IgD-negative memory B cell (primary cell): Measurements from ENCODE around the gene ARPC3. TPM values are rescaled to one million over a fixed set of nuclear protein-coding genes. Genes with fewer than 3 reads are reported as not detected.
"Not testable (repeated sequence)": the region's sequence is repeated elsewhere in the genome, so short reads cannot be mapped to it uniquely, and the experiment has no call there.

Experiments used
- H3K27ac Mint-ChIP-seq, 3 donors: one replicate each; pipeline ENCODE4 v1.8.0; 2020 to 2022; ENCODE audit warnings: mild to moderate bottlenecking in 3 of 3, mixed read lengths in 3 of 3, moderate library complexity in 1 of 3
- H3K27me3 Mint-ChIP-seq: one replicate; pipeline ENCODE4 v1.8.0; 2021; ENCODE audit warnings: mixed read lengths
- H3K36me3 Mint-ChIP-seq: one replicate; pipeline ENCODE4 v1.8.0; 2020; ENCODE audit warnings: mild to moderate bottlenecking, mixed read lengths
- H3K4me1 Mint-ChIP-seq, 3 donors: one replicate each; pipeline ENCODE4 v1.8.0; 2020 to 2022; ENCODE audit warnings: mixed read lengths in 3 of 3, mild to moderate bottlenecking in 1 of 3
- H3K4me3 Mint-ChIP-seq, 4 donors: one replicate each; pipeline ENCODE4 v1.8.0; 2020 to 2022; ENCODE audit warnings: mild to moderate bottlenecking in 4 of 4, mixed read lengths in 4 of 4, moderate library complexity in 3 of 4
- H3K9me3 Mint-ChIP-seq, 3 donors: one replicate each; pipeline ENCODE4 v1.8.0; 2020 to 2021; ENCODE audit warnings: mixed read lengths in 3 of 3, mild to moderate bottlenecking in 1 of 3
- polyA plus RNA-seq: library from polyadenylated mRNA; unstranded; fragments of 300-500 nt; fragmentation: Illumina TruSeq; gene quantifications from one replicate; pipeline ENCODE4 v1.2.3, GENCODE V29; 2021

ARPC3 gene
- 1,315 TPM for polyA plus RNA-seq

DNA sequence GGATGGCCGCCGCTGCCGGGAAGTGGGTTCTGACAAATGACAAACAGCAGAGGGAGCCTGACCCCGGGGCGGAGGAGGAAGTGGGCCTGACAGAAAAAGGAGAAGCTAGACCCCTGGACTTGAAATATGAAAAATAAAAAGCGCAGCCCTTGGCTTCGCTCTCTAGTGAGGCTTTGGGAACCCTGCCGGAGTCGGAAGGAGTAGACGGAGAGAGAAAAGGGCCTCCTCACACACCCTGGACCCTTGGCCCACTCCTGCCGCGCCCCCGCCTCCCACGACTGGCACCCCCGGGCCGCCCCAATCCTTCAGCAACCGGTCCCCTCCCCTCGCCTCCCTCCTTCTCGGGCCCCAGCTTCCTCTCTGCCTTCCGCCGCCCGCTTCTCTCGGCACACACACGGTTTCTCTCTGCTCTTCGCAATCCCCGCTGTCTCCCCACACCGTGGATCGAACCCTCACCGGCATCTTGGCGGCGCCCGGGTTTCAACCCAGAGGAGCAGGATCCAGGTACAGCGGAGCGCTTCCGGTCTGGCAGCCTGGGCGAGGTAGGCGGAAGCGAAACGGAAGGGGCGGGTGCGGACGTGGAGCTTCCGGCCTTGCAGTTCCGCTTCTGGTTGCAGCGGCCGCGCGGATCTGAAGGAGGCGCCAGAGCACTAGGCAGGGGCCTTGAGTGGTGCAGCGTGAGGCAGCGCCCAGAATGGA, at the start of gene ARPC3:
Gene ARPC3, minus strand, starts transcription at position 539 of the 699 bp plus-strand sequence. Its CDS starts 77 bp downstream, at position 462.
- no peaks in the 10 kb centered on the region for H3K9me3 Mint-ChIP-seq
- peaks cover 3% of the 10 kb centered on the region for H3K36me3 Mint-ChIP-seq
- peaks cover 26 to 31% (median 30%) of the 10 kb centered on the region in 3 donors for H3K4me1 Mint-ChIP-seq
- no peaks in the 10 kb centered on the region for H3K27me3 Mint-ChIP-seq
- peak within 1 kb of the TSS; percentile 98 to 100 (median 99) for H3K4me3 Mint-ChIP-seq
- peak within 1 kb of the TSS; percentile 99 to 100 (median 99) for H3K27ac Mint-ChIP-seq

DNA sequence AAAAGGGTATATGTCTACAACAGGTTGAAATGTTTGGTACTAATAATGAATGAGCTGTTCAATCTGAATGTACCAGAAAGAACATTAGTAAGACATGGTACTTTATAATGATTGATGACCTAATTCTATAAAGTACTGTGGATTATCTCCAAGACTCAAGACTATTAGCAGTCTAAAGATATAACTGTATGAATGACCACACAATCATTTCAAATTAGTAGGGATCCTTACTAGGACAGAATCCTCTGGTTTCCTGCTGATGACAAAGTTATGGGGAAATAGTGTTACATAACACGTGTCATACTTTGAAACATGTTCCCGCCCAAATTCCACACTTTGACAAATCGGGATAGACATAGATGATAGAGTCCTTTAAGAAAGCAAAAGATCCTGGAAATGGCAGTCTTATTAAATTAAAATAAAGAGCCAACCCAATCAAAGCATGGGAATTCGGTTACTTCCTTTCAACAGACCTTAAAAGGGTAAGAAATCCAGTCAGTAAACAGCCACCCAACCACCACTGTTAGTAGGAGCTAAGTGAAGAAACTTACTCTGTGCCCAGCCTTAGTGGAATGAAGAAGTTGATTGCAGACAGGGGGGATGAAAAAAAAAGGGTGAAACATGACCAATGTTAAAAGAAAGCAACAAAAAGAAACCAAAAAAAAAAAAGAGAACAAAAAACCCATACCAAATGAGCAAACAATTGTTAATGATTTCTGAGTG, 49.0 kb upstream of the ARPC3 start:
- H3K36me3 Mint-ChIP-seq: peaks cover 5% of the 10 kb centered on the region
- H3K27ac Mint-ChIP-seq: peak overlapping the region in 2 of 3 donors; percentile 33 to 50
- H3K27me3 Mint-ChIP-seq: peaks cover 2% of the 10 kb centered on the region
- no peaks in the 10 kb centered on the region for H3K9me3 Mint-ChIP-seq
- H3K4me1 Mint-ChIP-seq: peaks cover 13 to 26% (median 16%) of the 10 kb centered on the region in 3 donors
- H3K4me3 Mint-ChIP-seq: peak overlapping the region in 3 of 4 donors; percentile 23 to 63 (median 39)

DNA sequence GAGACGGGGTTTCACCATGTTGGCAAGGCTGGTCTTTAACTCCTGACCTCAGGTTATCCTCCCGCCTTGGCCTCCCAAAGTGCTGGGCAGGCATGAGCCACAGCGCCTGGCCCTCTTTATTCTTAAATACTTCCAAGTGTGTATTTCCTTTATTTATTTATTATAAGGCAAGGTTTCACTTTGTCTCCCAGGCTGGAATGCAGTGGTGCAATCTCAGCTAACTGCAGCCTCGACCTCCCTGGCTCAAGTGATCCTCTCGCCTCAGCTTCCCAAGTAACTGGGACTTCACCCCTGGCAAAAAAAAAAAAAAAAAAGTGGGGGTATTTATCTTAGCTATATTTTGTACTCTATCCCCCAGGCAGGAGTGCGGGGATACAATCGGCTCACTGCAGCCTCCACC, 25.3 kb upstream of the ARPC3 start:
- no peak overlapping the region for H3K4me3 Mint-ChIP-seq
- H3K9me3 Mint-ChIP-seq: no peaks in the 10 kb centered on the region
- no peaks in the 10 kb centered on the region for H3K4me1 Mint-ChIP-seq
- H3K27me3 Mint-ChIP-seq: no peaks in the 10 kb centered on the region
- H3K36me3 Mint-ChIP-seq: peaks cover 2% of the 10 kb centered on the region
- H3K27ac Mint-ChIP-seq: no peak overlapping the region

DNA sequence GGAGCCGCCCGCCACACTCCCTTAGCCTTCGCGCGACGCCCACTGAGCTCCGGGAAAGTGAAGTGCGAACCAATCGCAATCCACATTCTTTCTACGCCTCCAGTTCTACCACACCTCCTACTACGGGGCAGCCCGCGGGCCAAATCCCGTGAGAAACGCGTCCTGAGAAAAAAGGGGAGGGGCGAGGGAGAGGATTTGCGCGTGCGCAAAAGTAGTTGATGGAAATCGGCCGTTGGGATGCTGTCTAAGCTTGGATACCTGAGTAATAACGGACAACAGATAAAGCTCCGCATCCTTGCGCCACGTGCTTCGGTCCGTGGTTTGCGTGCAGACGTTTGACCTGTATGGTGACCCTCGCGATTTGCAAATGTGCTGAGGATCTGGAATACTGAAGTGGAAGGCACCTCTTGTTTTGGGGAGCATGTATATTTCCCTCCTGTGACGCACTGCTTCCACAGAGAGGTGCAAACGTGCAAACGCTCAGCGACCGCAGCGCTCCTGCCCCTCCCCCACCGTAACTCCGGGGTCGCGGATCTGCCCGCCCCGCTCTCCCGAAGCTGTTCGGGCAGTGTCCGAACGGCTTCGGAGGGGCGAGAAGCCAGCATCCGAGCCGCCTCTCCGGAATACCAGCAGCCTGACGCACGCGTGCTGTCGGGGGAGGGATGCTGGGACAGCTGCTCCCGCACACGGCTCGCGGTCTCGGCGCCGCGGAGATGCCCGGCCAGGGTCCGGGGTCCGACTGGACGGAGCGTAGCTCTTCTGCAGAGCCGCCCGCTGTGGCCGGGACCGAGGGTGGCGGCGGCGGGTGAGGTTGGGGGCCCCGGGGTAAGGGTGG, 18.3 kb upstream of the ARPC3 start, which contains the start of the genes FAM216A and GPN3:
Gene FAM216A, plus strand, starts transcription at position 632 of the 835 bp plus-strand sequence. Its CDS starts 31 bp downstream, at position 663.
Gene GPN3, minus strand, starts transcription at position 44 of the 835 bp plus-strand sequence. CDS start 54 bp downstream, outside the sequence.
- Mint-ChIP-seq H3K9me3 (no peaks in the 10 kb centered on the region), H3K36me3 (no peaks in the 10 kb centered on the region), H3K27ac (peak within 1 kb of the TSS; percentile 79 to 93 (median 85)), H3K4me3 (peak within 1 kb of the TSS; percentile 91 to 100 (median 98)), H3K27me3 (peaks cover 3% of the 10 kb centered on the region), H3K4me1 (peaks cover 13 to 31% (median 22%) of the 10 kb centered on the region in 3 donors)

DNA sequence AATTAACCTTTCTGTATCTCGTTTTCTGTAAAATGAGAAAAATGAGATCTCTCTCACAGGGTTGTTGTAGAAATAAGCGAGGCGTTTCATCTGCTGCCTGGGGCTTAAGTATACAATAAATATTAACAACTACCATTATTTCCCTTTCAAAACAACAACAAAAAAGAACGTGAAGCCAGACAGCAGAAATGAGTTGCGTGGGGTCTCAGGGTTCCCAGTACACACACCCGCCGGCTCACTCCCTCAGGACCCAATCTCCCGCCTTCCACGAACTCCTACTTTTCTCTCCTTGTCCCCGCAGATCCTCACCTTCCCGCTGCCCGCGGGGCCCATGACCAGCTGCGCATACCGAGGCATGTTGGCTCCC, 17.7 kb upstream of the ARPC3 start:
- peak overlapping the region; percentile 79 to 93 (median 85) for H3K27ac Mint-ChIP-seq
- H3K4me3 Mint-ChIP-seq: peak overlapping the region; percentile 91 to 100 (median 98)
- peaks cover 1% of the 10 kb centered on the region for H3K36me3 Mint-ChIP-seq
- H3K27me3 Mint-ChIP-seq: peaks cover 3% of the 10 kb centered on the region
- H3K9me3 Mint-ChIP-seq: no peaks in the 10 kb centered on the region
- peaks cover 13 to 31% (median 25%) of the 10 kb centered on the region in 3 donors for H3K4me1 Mint-ChIP-seq

DNA sequence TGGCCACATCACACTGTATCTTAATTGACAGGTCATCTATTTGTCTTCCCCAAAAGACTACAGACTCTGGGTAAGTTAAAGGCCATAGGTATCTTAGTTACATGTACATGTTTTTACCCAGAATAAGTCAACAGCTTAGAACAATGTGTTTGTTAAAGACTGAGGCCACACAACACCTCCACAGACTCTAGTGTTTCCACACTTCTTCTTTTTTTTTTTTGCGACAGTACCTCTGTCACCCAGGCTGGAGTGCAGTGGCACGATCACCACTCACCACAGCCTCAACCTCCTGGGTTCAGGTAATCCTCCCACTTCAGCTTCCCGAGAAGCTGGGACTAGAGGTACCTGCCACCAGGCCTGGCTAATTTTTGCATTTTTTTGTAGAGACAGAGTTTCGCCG, 16.7 kb upstream of the ARPC3 start:
- peaks cover 3% of the 10 kb centered on the region for H3K27me3 Mint-ChIP-seq

DNA sequence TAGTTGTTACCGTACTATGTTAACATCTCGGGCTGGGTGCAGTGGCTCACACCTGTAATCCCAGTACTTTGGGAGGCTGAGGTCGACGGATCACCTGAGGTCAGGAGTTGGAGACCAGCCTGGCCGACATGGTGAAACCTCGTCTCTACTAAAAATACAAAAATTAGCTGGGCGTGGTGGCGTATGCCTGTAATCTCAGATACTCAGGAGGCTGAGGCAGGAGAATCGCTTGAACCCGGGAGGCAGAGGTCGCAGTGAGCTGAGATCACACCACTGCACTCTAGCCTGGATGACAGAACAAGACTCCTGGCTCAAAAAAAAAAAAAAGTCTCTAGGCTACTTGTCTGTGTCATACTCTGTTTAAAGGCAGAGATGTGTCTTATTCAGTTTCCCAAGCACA, 15.6 kb upstream of the ARPC3 start:
- not testable (repeated sequence) for H3K9me3 Mint-ChIP-seq, H3K36me3 Mint-ChIP-seq, H3K27me3 Mint-ChIP-seq
- Mint-ChIP-seq H3K4me1 (peaks cover 17 to 35% (median 27%) of the 10 kb centered on the region in 3 donors), H3K27ac (peak overlapping the region in 2 of 3 donors; percentile 2 to 67), H3K4me3 (peak overlapping the region in 2 of 4 donors; percentile 32 to 72)

More for the DNA sequence above, 16.7 kb upstream of the ARPC3 start:
- H3K9me3 Mint-ChIP-seq: no peaks in the 10 kb centered on the region
- H3K36me3 Mint-ChIP-seq: peaks cover 1% of the 10 kb centered on the region
- H3K27ac Mint-ChIP-seq: peak overlapping the region; percentile 18 to 69 (median 59)
- peaks cover 17 to 35% (median 27%) of the 10 kb centered on the region in 3 donors for H3K4me1 Mint-ChIP-seq
- H3K4me3 Mint-ChIP-seq: peak overlapping the region; percentile 9 to 78 (median 35)

DNA sequence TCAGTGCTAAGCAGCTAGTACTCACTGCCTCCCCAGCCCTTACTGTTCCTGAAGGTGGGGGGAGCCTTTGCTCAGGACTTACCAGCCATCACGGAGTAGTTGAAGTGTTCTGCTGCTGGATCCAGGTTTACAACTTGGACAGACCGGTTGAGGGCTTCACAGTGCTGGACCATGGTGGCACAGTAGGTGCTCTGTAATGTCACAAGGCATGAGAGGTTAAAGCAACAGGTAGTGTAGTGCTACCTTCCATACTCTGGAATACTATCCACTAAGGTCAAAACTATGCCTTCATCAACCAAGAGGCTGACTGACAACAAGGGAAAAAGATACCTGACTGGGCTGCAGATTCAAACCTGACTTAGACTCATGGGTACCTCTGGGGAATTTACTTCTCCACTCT, 14.9 kb upstream of the ARPC3 start:
- Mint-ChIP-seq H3K9me3 (no peaks in the 10 kb centered on the region), H3K36me3 (peaks cover 4% of the 10 kb centered on the region), H3K4me3 (peak overlapping the region in 1 of 4 donors; percentile 72), H3K27ac (peak overlapping the region in 2 of 3 donors; percentile 2 to 67), H3K4me1 (peaks cover 20 to 35% (median 28%) of the 10 kb centered on the region in 3 donors), H3K27me3 (peaks cover 3% of the 10 kb centered on the region)

DNA sequence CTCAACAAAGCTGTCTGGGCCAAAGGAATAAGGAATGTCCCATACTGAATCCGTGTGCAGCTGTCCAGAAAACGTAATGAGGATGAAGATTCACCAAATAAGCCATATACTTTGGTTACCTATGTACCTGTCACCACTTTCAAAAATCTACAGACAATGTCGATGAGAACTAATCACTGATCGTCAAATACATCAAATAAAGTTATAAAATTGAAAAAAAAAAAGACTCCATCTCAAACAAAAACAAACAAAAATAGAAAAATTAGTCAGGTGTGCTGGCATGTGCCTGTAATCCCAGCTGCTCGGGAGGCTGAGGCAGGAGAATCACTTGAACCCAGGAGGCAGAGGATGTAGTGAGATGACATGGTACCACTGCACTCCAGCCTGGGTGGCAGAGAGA, 11.1 kb upstream of the ARPC3 start:
- peaks cover 10% of the 10 kb centered on the region for H3K36me3 Mint-ChIP-seq
- peak overlapping the region in 1 of 3 donors; percentile 31 for H3K27ac Mint-ChIP-seq
- not testable (repeated sequence) for H3K27me3 Mint-ChIP-seq, H3K9me3 Mint-ChIP-seq
- peaks cover 23 to 30% (median 28%) of the 10 kb centered on the region in 3 donors for H3K4me1 Mint-ChIP-seq
- H3K4me3 Mint-ChIP-seq: peak overlapping the region in 1 of 4 donors; percentile 55

DNA sequence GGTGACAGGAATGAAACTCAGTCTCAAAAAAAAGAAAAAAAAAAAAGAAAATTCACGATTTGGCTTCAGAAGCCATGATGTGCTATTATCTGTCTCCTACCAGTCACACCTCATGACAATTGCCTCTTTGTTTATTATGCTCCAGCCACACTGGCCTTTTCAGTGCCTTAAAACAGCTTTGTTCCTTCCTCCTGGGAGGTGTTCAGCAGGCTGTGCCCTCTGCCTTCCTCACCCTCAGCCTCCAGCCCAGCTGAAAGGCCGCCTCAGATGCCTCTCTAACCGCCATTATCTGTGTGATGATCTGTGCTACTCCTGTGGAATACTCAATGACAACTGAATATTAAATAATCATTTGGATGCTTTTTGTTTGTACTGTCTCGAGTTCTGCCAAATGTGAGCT, 8.6 kb upstream of the ARPC3 start:
- Mint-ChIP-seq H3K9me3 (no peaks in the 10 kb centered on the region), H3K4me3 (peak overlapping the region in 2 of 4 donors; percentile 20 to 49), H3K27ac (peak overlapping the region in 2 of 3 donors; percentile 75 to 81), H3K27me3 (no peaks in the 10 kb centered on the region), H3K4me1 (peaks cover 23 to 33% (median 28%) of the 10 kb centered on the region in 3 donors), H3K36me3 (peaks cover 10% of the 10 kb centered on the region)

DNA sequence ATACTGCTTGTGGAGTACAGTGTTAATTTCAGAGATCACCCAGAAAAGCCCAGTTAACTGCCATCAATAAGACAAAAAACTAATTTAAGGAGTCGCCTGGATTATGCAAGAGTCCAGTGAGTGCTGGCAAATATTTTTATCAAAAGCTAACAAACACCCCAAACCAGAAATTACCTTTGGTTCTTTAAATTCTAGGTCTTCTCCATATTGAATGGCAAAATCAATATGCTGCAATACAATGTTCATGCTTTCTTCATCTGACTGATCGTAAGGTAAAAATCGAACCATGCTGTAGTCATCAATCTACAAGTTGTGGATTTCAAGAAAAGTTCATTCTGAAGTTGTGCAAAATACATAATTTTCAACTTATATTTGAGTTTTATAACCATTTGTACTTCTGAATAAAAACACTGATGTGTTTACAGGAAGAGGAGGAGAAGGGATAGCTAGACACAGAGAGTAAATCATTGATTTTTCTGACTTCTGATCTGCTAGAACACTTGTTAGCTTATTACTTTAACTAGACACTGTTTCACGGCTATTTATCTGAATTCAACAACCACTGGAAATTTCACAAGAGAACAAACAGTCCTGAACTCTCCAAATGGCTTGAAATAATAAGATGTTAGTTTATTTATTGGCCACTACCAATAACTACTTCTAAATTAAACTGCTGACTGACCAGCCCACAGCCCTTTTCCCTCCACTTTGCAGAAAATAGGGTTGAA, 3.6 kb upstream of the ARPC3 start:
- H3K4me3 Mint-ChIP-seq: peak overlapping the region in 1 of 4 donors; percentile 35
- H3K36me3 Mint-ChIP-seq: peaks cover 5% of the 10 kb centered on the region
- no peaks in the 10 kb centered on the region for H3K9me3 Mint-ChIP-seq
- H3K27me3 Mint-ChIP-seq: no peaks in the 10 kb centered on the region
- H3K27ac Mint-ChIP-seq: no peak overlapping the region
- H3K4me1 Mint-ChIP-seq: peaks cover 27 to 35% (median 30%) of the 10 kb centered on the region in 3 donors

DNA sequence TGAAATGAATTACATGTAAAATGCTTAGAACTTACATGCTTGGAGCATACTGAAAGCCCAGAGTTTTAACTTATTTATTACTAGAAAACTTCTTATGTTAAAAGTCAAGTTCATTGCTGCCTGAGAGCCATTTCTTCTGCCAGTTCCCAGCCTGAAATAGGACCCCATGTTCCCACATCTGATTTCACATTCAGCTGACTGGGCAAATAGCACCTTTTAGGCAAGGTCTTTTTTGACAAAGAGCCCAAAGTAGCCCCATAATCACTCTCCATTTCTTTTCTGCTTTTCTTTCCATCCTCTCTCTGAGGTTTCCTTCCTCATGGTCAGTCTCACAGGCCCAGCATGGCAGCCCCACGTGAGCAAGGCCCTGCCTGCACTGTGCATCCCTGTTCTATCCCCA, 1.1 kb upstream of the ARPC3 start:
- Mint-ChIP-seq H3K9me3 (no peaks in the 10 kb centered on the region), H3K27me3 (no peaks in the 10 kb centered on the region), H3K4me1 (peaks cover 28 to 32% (median 31%) of the 10 kb centered on the region in 3 donors), H3K4me3 (peak overlapping the region in 1 of 4 donors; percentile 98), H3K36me3 (peaks cover 3% of the 10 kb centered on the region), H3K27ac (peak overlapping the region; percentile 85 to 100 (median 99))

DNA sequence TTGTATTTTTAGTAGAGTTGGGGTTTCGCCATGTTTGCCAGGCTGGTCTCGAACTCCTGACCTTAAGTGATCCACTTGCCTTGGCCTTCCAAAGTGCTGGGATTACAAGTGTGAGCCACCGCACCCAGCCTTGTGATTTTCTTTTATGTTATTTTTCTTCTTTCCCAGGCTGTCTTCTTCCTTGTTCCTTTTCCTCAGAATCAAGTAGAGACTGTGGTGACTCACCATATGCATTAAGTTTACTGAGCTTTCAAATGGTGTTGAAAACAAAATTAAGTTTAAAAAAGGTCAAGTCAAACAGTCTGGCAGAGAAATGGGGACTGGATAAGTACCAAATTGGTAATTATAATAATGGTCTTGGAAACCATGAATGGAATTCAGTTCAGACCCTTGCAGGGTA, 5.7 kb downstream of the ARPC3 start:
- Mint-ChIP-seq H3K36me3 (peaks cover 1% of the 10 kb centered on the region), H3K9me3 (no peaks in the 10 kb centered on the region), H3K4me3 (peak overlapping the region in 1 of 4 donors; percentile 83), H3K27ac (peak overlapping the region in 2 of 3 donors; percentile 61 to 78), H3K4me1 (peaks cover 19 to 29% (median 21%) of the 10 kb centered on the region in 3 donors), H3K27me3 (no peaks in the 10 kb centered on the region)

DNA sequence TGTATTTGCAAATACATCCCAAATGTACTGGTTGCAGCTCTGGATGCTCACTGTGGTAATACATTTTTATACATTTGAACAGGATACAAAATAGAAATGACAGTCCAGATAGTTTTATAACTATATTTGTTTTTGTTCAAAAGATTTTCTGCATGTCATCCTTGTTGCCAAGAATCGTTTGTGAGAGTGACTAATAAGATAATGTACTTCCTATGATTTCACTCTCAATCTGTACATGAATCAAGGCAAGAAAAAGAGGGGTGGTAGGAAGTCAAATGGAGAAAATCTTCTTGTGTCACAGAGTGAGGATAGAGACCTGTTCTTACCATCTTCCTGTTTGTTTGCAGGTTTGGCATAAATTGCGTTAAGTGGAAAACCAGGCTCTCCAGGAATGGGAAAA, 13.9 kb downstream of the ARPC3 start:
- Mint-ChIP-seq H3K4me1 (peaks cover 1 to 5% (median 5%) of the 10 kb centered on the region in 3 donors), H3K27me3 (no peaks in the 10 kb centered on the region), H3K9me3 (no peaks in the 10 kb centered on the region), H3K27ac (no peak overlapping the region), H3K4me3 (no peak overlapping the region), H3K36me3 (no peaks in the 10 kb centered on the region)
